B cell (primary cell): ENCODE data around the gene ZNF425. TPM values are rescaled to one million over a fixed set of nuclear protein-coding genes. Genes with fewer than 3 reads are reported as not detected.

Source experiments
- ATAC-seq: fragments of 200-7000 bp; cut with Tn5 transposase; one replicate; pipeline ENCODE4 v1.10.0; 2021; ENCODE audit warnings: low read depth, mild to moderate bottlenecking, moderate number of reproducible peaks, moderate library complexity
- CTCF ChIA-PET: fragments of 350-600 bp; sonication (Branson Sonifier 250); formaldehyde crosslinking; loops from one replicate; lab custom pipeline; 2021; ENCODE audit warnings: antibody characterized with exemption, inconsistent platforms; lab: Charles Lee
- POLR2A ChIA-PET: fragments of 350-600 bp; sonication (Branson Sonifier 250); formaldehyde crosslinking; loops from one replicate; lab custom pipeline; 2021; ENCODE audit warnings: antibody characterized with exemption; lab: Charles Lee
- DNase-seq: peaks from one replicate; pipeline ENCODE4 v3.0.0; 2013
- H2AFZ ChIP-seq: 2 replicates; pipeline ENCODE4 v1.6.1; 2012; ENCODE audit warnings: mild to moderate bottlenecking, low read depth, low read length; ENCODE audit not compliant: insufficient read depth, poor library complexity, severe bottlenecking
- H3K27ac ChIP-seq, 2 donors: 1 replicate in 1 of 2; 2 replicates in 1 of 2; pipeline ENCODE4 v1.5.1; 2012 to 2013; ENCODE audit warnings: low read length in 2 of 2, mild to moderate bottlenecking in 2 of 2, moderate library complexity in 1 of 2
- H3K27me3 ChIP-seq, 4 experiments: fragments of 200-600 bp in 1 of 4; sonication (generic) in 1 of 4; replicated peaks in 1 of 4; 1 replicate in 2 of 4; 2 replicates in 2 of 4; pipeline versions ENCODE4 v1.6.1 to v1.7.0; 2013 to 2016; ENCODE audit warnings: low read length in 3 of 4, mild to moderate bottlenecking in 2 of 4, mixed read lengths in 1 of 4, moderate library complexity in 1 of 4; ENCODE audit not compliant: insufficient read depth in 4 of 4, control insufficient read depth in 3 of 4; ENCODE audit errors: control extremely low read depth in 1 of 4
- H3K36me3 ChIP-seq, 2 experiments: replicated peaks in 1 of 2; 1 replicate in 1 of 2; 2 replicates in 1 of 2; pipeline versions ENCODE4 v1.6.1 to v1.7.1; 2013; ENCODE audit warnings: low read length in 1 of 2; ENCODE audit not compliant: insufficient read depth in 2 of 2, control insufficient read depth in 1 of 2; ENCODE audit errors: control extremely low read depth in 1 of 2, extremely low read depth in 1 of 2
- H3K4me1 ChIP-seq, 2 donors: fragments of 200-600 bp in 1 of 2; sonication (generic) in 1 of 2; 1 replicate in 1 of 2; 2 replicates in 1 of 2; pipeline versions ENCODE4 v1.5.1 to v1.6.1; 2013 to 2017; ENCODE audit warnings: low read length in 2 of 2; ENCODE audit not compliant: control insufficient read depth in 2 of 2, insufficient read depth in 2 of 2
- H3K4me2 ChIP-seq: replicated peaks from 2 replicates; pipeline ENCODE3; 2012; ENCODE audit warnings: mild to moderate bottlenecking, low read depth, low read length; ENCODE audit not compliant: poor library complexity, severe bottlenecking
- H3K4me3 ChIP-seq, 5 experiments: fragments of 200-600 bp in 1 of 5; sonication (generic) in 1 of 5; 1 replicate in 3 of 5; 2 replicates in 2 of 5; pipeline versions ENCODE4 v1.5.1 to v1.7.0; 2011 to 2016; ENCODE audit warnings: low read length in 4 of 5, mild to moderate bottlenecking in 4 of 5, low read depth in 2 of 5, control low read depth in 1 of 5, moderate library complexity in 1 of 5; ENCODE audit not compliant: insufficient read depth in 1 of 5; ENCODE audit errors: control extremely low read depth in 1 of 5, extremely low read depth in 1 of 5
- H3K79me2 ChIP-seq: fragments of 200-600 bp; sonication (generic); one replicate; pipeline ENCODE4 v1.6.0; 2016; ENCODE audit warnings: low read length; ENCODE audit not compliant: control insufficient read depth, insufficient read depth
- H3K9ac ChIP-seq: fragments of 200-600 bp; sonication (generic); 2 replicates; pipeline ENCODE4 v1.6.1; 2017; ENCODE audit warnings: mild to moderate bottlenecking, low read length, moderate library complexity
- H3K9me3 ChIP-seq, 3 donors: one replicate each; pipeline versions ENCODE4 v1.6.1 to v1.7.1; 2013; ENCODE audit warnings: low read length in 2 of 3; ENCODE audit not compliant: control insufficient read depth in 2 of 3, insufficient read depth in 1 of 3; ENCODE audit errors: control extremely low read depth in 1 of 3
- H4K20me1 ChIP-seq: 2 replicates; pipeline ENCODE4 v1.6.0; 2012; ENCODE audit warnings: mild to moderate bottlenecking, low read length; ENCODE audit not compliant: insufficient read depth, control insufficient read depth, poor library complexity, severe bottlenecking
- H3K27ac Mint-ChIP-seq: one replicate; pipeline ENCODE4 v1.8.0; 2021; ENCODE audit warnings: mixed read lengths
- H3K27me3 Mint-ChIP-seq: one replicate; pipeline ENCODE4 v1.8.0; 2021; ENCODE audit warnings: mixed read lengths
- H3K4me1 Mint-ChIP-seq: one replicate; pipeline ENCODE4 v1.8.0; 2021; ENCODE audit warnings: mixed read lengths
- H3K4me3 Mint-ChIP-seq: one replicate; pipeline ENCODE4 v1.8.0; 2021; ENCODE audit warnings: mixed read lengths
- H3K9me3 Mint-ChIP-seq: one replicate; pipeline ENCODE4 v1.8.0; 2022; ENCODE audit warnings: mixed read lengths; ENCODE audit not compliant: insufficient read depth
- EZH2 ChIP-seq: IDR thresholded peaks from 2 replicates; pipeline ENCODE4 v1.6.1; 2012; ENCODE audit warnings: borderline replicate concordance, low read depth, mild to moderate bottlenecking, moderate library complexity, low read length; ENCODE audit not compliant: insufficient read depth, poor library complexity, severe bottlenecking
- WGBS: methylation state at CpG from one replicate; pipeline ENCODE4 v1.1.5; 2013; ENCODE audit warnings: missing lambda C conversion rate; ENCODE audit not compliant: insufficient coverage; 5-methylcytosine and 5-hydroxymethylcytosine counted together
- intact Hi-C: fragments of 100-400 bp; cut with micrococcal nuclease; formaldehyde crosslinking; loops from one replicate; pipeline ENCODE4 v1.10.0; 2022
- polyA plus RNA-seq: library from polyadenylated mRNA; depleted of rRNA; stranded (reverse); fragments of >200 nt; gene quantifications from 2 replicates; pipeline ENCODE4 v1.2.3, GENCODE V29; 2012
- total RNA-seq, 2 donors: library from RNA; stranded (reverse); fragments of 120-200 nt in 1 of 2; gene quantifications; 1 replicate in 1 of 2; 2 replicates in 1 of 2; pipeline versions ENCODE4 v1.2.3 to v1.2.4, GENCODE V29; 2013 to 2022
- TF ChIP-seq, protein P1 (sequence below): fragments of 200-600 bp; IDR thresholded peaks from one replicate; pipeline ENCODE4 v1.8.0; 2022; ENCODE audit warnings: antibody characterized with exemption, mild to moderate bottlenecking

Gene ZNF425
- total and polyA plus RNA-seq, 2 donors (not counting 1 experiment from before 2014, with no cell fraction given), result 0.48 to 3.3 TPM

DNA sequence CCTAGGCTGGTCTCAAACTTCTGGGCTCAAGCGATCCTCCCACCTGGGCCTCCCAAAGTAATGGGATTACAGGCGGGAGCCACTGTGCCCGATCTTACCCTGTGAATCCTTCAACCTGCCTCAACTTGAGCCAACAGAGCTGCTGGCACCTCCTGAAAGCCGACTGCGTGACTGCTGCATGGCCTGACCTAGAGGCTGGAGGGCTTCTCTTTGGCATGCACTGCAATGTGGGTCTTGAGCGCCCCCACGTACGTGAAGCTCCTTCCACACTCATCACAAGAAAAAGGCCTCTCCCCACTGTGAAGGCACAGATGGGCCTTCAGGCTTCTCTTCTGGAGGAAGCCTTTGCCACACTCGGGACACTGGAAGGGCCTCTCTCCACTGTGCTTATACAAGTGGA is 22.7 kb downstream of the ZNF425 start:
- Histone ChIP-seq H4K20me1 (no peaks in the 10 kb centered on the region), H3K4me3 (no peak overlapping the region), H3K4me1 (no peaks in the 10 kb centered on the region), H3K27ac (no peak overlapping the region), H2AFZ (no peak overlapping the region), H3K9ac (no peak overlapping the region), H3K9me3 (no peaks in the 10 kb centered on the region), H3K36me3 (no peaks in the 10 kb centered on the region), H3K4me2 (no peak overlapping the region), H3K27me3 (no peaks in the 10 kb centered on the region), H3K79me2 (no peaks in the 10 kb centered on the region)
- Mint-ChIP-seq H3K27me3 (no peaks in the 10 kb centered on the region), H3K4me3 (no peak overlapping the region), H3K4me1 (no peaks in the 10 kb centered on the region), H3K27ac (no peak overlapping the region), H3K9me3 (no peaks in the 10 kb centered on the region)
- POLR2A ChIA-PET, result no interaction called here
- WGBS, result over 99% methylated on average over 9 of the region's 9 CpGs
- CTCF ChIA-PET, result interaction anchor here (0.7 kb wide), 1 partner anchor 705 kb away, joined by 3 read pairs; no protein-coding TSS in a partner anchor
- ATAC-seq (no peak), DNase-seq (no peak)
- TF ChIP-seq EZH2, result no peak
- TF ChIP-seq, protein P1, sequence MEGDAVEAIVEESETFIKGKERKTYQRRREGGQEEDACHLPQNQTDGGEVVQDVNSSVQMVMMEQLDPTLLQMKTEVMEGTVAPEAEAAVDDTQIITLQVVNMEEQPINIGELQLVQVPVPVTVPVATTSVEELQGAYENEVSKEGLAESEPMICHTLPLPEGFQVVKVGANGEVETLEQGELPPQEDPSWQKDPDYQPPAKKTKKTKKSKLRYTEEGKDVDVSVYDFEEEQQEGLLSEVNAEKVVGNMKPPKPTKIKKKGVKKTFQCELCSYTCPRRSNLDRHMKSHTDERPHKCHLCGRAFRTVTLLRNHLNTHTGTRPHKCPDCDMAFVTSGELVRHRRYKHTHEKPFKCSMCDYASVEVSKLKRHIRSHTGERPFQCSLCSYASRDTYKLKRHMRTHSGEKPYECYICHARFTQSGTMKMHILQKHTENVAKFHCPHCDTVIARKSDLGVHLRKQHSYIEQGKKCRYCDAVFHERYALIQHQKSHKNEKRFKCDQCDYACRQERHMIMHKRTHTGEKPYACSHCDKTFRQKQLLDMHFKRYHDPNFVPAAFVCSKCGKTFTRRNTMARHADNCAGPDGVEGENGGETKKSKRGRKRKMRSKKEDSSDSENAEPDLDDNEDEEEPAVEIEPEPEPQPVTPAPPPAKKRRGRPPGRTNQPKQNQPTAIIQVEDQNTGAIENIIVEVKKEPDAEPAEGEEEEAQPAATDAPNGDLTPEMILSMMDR, result no peak
- intact Hi-C loops, result no loop called here

DNA sequence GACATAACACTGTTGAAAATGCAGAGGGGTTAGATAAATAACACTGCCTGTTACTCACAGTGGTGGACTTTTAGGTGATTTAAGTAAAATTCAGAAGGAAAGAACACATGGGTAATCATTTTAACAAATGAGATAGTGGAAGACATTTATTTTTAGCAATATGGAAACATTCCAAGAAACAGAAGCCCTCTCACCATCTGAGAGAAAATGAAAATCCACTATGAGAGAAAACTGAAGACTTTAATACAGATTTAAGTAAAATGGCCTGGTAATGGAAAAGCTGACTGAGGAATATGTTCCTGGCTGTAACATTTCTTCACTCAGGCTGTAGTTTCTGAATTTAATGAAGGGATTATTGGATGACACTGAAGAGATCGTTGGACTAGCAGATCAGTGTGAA is 23.5 kb downstream of the ZNF425 start:
- H3K9me3 ChIP-seq, result no peaks in the 10 kb centered on the region
- no peak for TF ChIP-seq EZH2
- no peaks in the 10 kb centered on the region for H3K79me2 ChIP-seq
- 100% methylated on average over 1 of the region's 1 CpG for WGBS
- intact Hi-C loops, result no loop called here
- H3K36me3 ChIP-seq, result no peaks in the 10 kb centered on the region
- H3K27ac ChIP-seq, result no peak overlapping the region
- no peak overlapping the region for H3K4me3 Mint-ChIP-seq
- ATAC-seq (no peak), DNase-seq (no peak)
- H3K4me3 ChIP-seq, result no peak overlapping the region
- no peak overlapping the region for H3K9ac ChIP-seq
- no peaks in the 10 kb centered on the region for H3K9me3 Mint-ChIP-seq
- H3K4me1 Mint-ChIP-seq, result no peaks in the 10 kb centered on the region
- ChIA-PET POLR2A (no interaction called here), CTCF (interaction anchor here (0.7 kb wide), 1 partner anchor 705 kb away, joined by 3 read pairs; no protein-coding TSS in a partner anchor)
- H3K27me3 ChIP-seq, result no peaks in the 10 kb centered on the region
- no peaks in the 10 kb centered on the region for H3K4me1 ChIP-seq
- H3K27me3 Mint-ChIP-seq, result no peaks in the 10 kb centered on the region
- no peak overlapping the region for H3K4me2 ChIP-seq
- H4K20me1 ChIP-seq, result no peaks in the 10 kb centered on the region
- no peak overlapping the region for H2AFZ ChIP-seq
- H3K27ac Mint-ChIP-seq, result no peak overlapping the region
